OCI-LY1 (cell line): ENCODE results near the gene CDRT15L2.
"Not testable (repeated sequence)": the region's sequence is repeated elsewhere in the genome, so short reads cannot be mapped to it uniquely, and the experiment has no call there.

Source experiments
- H2AFZ ChIP-seq: fragments of 200-600 bp; sonication (generic), shearing (Covaris generic); 2 replicates; pipeline ENCODE4 v1.6.0; 2014; ENCODE audit warnings: antibody characterized with exemption, mild to moderate bottlenecking, low read length
- H3F3A ChIP-seq: fragments of 200-600 bp; sonication (generic), shearing (Covaris generic); 2 replicates; pipeline ENCODE4 v1.6.0; 2014; ENCODE audit warnings: mild to moderate bottlenecking, antibody characterized with exemption, low read length, moderate library complexity; ENCODE audit not compliant: insufficient read depth
- H3K27ac ChIP-seq: fragments of 200-600 bp; sonication (generic); 2 replicates; pipeline ENCODE4 v1.5.1; 2014; ENCODE audit warnings: low read length, mixed run types, mild to moderate bottlenecking, low read depth; ENCODE audit not compliant: poor library complexity, severe bottlenecking
- H3K27me3 ChIP-seq: fragments of 200-600 bp; sonication (generic); 2 replicates; pipeline ENCODE4 v1.6.0; 2014; ENCODE audit warnings: antibody characterized with exemption, mild to moderate bottlenecking, low read length, moderate library complexity; ENCODE audit not compliant: insufficient read depth
- H3K36me3 ChIP-seq: fragments of 200-600 bp; sonication (generic); 2 replicates; pipeline ENCODE4 v1.6.1; 2014; ENCODE audit warnings: mild to moderate bottlenecking, antibody characterized with exemption, low read length, moderate library complexity, mixed read lengths; ENCODE audit not compliant: insufficient read depth
- H3K4me1 ChIP-seq: fragments of 200-600 bp; sonication (generic); 2 replicates; pipeline ENCODE4 v1.5.1; 2014; ENCODE audit warnings: mild to moderate bottlenecking, low read length, moderate library complexity; ENCODE audit not compliant: insufficient read depth, severe bottlenecking
- H3K4me2 ChIP-seq: fragments of 200-600 bp; sonication (generic), shearing (Covaris generic); 2 replicates; pipeline ENCODE4 v1.6.1; 2014; ENCODE audit warnings: low read length
- H3K4me3 ChIP-seq: fragments of 200-600 bp; sonication (generic); 2 replicates; pipeline ENCODE4 v1.5.1; 2014; ENCODE audit warnings: low read length, low read depth, mild to moderate bottlenecking, mixed read lengths; ENCODE audit not compliant: poor library complexity, severe bottlenecking
- H3K79me2 ChIP-seq: fragments of 200-600 bp; shearing (Covaris generic); 2 replicates; pipeline ENCODE4 v1.6.1; 2016; ENCODE audit warnings: mixed run types, low read length, mixed read lengths; ENCODE audit not compliant: insufficient read depth
- H3K9ac ChIP-seq: fragments of 200-600 bp; sonication (generic), shearing (Covaris generic); 2 replicates; pipeline ENCODE4 v1.6.1; 2014; ENCODE audit warnings: mild to moderate bottlenecking, low read length, mixed read lengths
- H3K9me2 ChIP-seq: fragments of 200-600 bp; sonication (generic), shearing (Covaris generic); 2 replicates; pipeline ENCODE4 v1.6.1; 2014; ENCODE audit warnings: low read depth, mild to moderate bottlenecking, low read length, mixed read lengths
- H3K9me3 ChIP-seq: fragments of 200-600 bp; shearing (Covaris generic); 2 replicates; pipeline ENCODE4 v1.6.1; 2014; ENCODE audit warnings: low read length, mixed read lengths
- H4K20me1 ChIP-seq: fragments of 200-600 bp; sonication (generic), shearing (Covaris generic); 2 replicates; pipeline ENCODE4 v1.6.0; 2016; ENCODE audit warnings: mild to moderate bottlenecking, low read length; ENCODE audit not compliant: insufficient read depth

The CDRT15L2 gene

GRCh38 chr17:20541853-20542546, 37.5 kb upstream of the CDRT15L2 start:
- H3K36me3 ChIP-seq, H2AFZ ChIP-seq, H3K4me3 ChIP-seq, H3K4me2 ChIP-seq, H3K9me3 ChIP-seq, H3K27me3 ChIP-seq, H4K20me1 ChIP-seq, H3K4me1 ChIP-seq, H3K79me2 ChIP-seq, H3K9ac ChIP-seq, H3K9me2 ChIP-seq, H3K27ac ChIP-seq, H3F3A ChIP-seq: not testable (repeated sequence)

DNA sequence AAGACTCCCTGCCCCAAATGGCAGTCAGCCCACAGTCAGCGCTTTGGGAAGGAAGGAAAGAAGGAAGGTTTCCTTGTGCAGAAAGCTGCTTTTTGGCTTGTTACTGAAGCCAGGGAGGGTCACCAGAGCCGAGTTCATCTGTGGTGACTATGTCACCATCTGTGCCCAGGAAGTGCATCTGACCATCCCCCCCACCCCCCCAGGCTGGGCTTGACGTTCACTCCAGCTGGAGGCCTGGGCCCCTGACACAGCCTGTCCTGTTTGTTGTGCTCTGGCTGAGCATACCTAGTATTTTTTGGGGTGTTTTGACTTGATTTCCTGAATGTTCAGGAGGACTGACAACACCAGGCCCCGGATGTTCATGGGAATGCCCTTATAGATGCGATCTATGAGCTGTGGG, 31.6 kb upstream of the CDRT15L2 start:
- H4K20me1 ChIP-seq, H3F3A ChIP-seq, H3K9me3 ChIP-seq, H3K4me2 ChIP-seq, H3K4me1 ChIP-seq, H3K9ac ChIP-seq, H3K27ac ChIP-seq, H3K4me3 ChIP-seq, H3K79me2 ChIP-seq, H3K27me3 ChIP-seq, H3K9me2 ChIP-seq, H3K36me3 ChIP-seq, H2AFZ ChIP-seq: not testable (repeated sequence)

DNA sequence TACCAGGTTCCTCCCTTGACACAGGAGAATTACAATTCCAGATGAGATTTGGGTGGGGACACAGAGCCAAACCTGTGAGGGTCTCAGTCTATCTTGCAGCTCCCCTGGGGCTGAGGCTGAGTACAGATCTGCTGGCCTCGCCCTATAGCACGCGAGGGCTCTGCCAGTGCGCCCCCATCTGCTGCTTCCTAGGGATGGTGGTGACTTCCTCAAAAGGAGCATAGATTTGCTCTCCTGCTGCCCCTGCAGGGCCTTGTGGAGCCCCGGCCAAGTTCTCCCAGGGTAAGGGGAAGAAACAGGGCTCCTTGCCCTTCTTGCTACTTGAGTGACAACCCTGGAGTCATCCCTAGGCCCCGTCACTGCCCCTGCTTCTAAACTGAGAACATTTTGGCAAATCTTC, 26.6 kb upstream of the CDRT15L2 start:
- H3K9me2 ChIP-seq, H4K20me1 ChIP-seq, H3K27me3 ChIP-seq, H3K4me2 ChIP-seq, H3K36me3 ChIP-seq, H3K9ac ChIP-seq, H3K4me1 ChIP-seq, H3K4me3 ChIP-seq, H2AFZ ChIP-seq, H3K79me2 ChIP-seq, H3K9me3 ChIP-seq, H3F3A ChIP-seq, H3K27ac ChIP-seq: not testable (repeated sequence)

- not testable (repeated sequence) for H3K9ac ChIP-seq, H3F3A ChIP-seq, H4K20me1 ChIP-seq, H3K9me3 ChIP-seq, H3K4me2 ChIP-seq, H3K36me3 ChIP-seq, H3K79me2 ChIP-seq, H3K4me3 ChIP-seq, H3K27me3 ChIP-seq, H3K4me1 ChIP-seq, H2AFZ ChIP-seq, H3K9me2 ChIP-seq, H3K27ac ChIP-seq
Observed at GRCh38 chr17:20554728-20555127, 24.8 kb upstream of the CDRT15L2 start.

GRCh38 chr17:20555135-20556010, 24.2 kb upstream of the CDRT15L2 start:
- not testable (repeated sequence) for H3K27me3 ChIP-seq, H2AFZ ChIP-seq, H3K27ac ChIP-seq, H3K9ac ChIP-seq, H3K9me3 ChIP-seq, H3K4me2 ChIP-seq, H3K4me3 ChIP-seq, H3K4me1 ChIP-seq, H3K36me3 ChIP-seq, H3F3A ChIP-seq, H4K20me1 ChIP-seq, H3K9me2 ChIP-seq, H3K79me2 ChIP-seq

GRCh38 chr17:20558096-20558495, 21.4 kb upstream of the CDRT15L2 start:
- H3K9me2 ChIP-seq, H3K9ac ChIP-seq, H3K27ac ChIP-seq, H3K4me3 ChIP-seq, H3K4me2 ChIP-seq, H3K9me3 ChIP-seq, H2AFZ ChIP-seq, H4K20me1 ChIP-seq, H3K79me2 ChIP-seq, H3K27me3 ChIP-seq, H3K36me3 ChIP-seq, H3F3A ChIP-seq, H3K4me1 ChIP-seq: not testable (repeated sequence)

DNA sequence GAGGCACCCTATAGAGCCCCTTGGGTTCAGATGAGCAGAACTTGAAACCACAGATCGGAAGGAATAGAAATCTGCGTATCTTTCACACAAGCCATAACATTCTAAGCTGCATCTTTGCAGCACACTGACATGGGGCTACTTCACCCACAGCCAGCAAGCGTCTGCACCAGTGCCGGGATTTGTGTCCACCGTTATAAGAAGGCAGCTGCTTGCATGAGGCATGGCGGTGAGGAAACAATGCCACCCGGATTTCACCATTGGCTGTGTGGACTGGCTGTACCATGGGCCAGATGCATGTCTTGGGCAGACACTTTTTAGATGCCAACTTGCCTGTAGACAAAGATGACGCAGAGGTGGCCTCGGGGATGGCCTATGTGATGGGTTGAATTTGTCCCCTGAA, 20.5 kb upstream of the CDRT15L2 start:
- not testable (repeated sequence) for H3K36me3 ChIP-seq, H3K4me2 ChIP-seq, H3F3A ChIP-seq, H3K4me1 ChIP-seq, H3K27me3 ChIP-seq, H3K79me2 ChIP-seq, H4K20me1 ChIP-seq, H3K9me2 ChIP-seq, H2AFZ ChIP-seq, H3K27ac ChIP-seq, H3K9me3 ChIP-seq, H3K9ac ChIP-seq, H3K4me3 ChIP-seq
